A549 (cell line): ENCODE data around the gene CHMP1B. TPM values are rescaled to one million over a fixed set of nuclear protein-coding genes. Genes with fewer than 3 reads are reported as not detected.

Experiments used
- ATAC-seq, 2 experiments: fragments of 200-7000 bp in 1 of 2; fragments of >200 bp in 1 of 2; cut with Nextera tagmentation in 1 of 2; cut with Tn5 transposase in 1 of 2; 3 replicates each; pipeline versions ENCODE4 v1.8.0 to v1.9.1; 2018 to 2020; ENCODE audit warnings: mild to moderate bottlenecking in 1 of 2, moderate library complexity in 1 of 2
- CTCF ChIA-PET: fragments of 300-600 bp; sonication (Branson Sonifier 250); formaldehyde crosslinking; extraction: SDS; loops from one replicate; lab custom pipeline; 2021; ENCODE audit warnings: antibody characterized with exemption, inconsistent platforms; lab: Yijun Ruan, JAX
- POLR2A ChIA-PET: fragments of 350-600 bp; formaldehyde crosslinking; extraction: SDS; loops from one replicate; lab custom pipeline; 2021; ENCODE audit warnings: antibody characterized with exemption, inconsistent platforms; lab: Yijun Ruan, JAX
- DNase-seq, 2 experiments: peaks; one replicate each; pipeline versions ENCODE4 v3.0.0 to v3.0.0-alpha.2; 2011 to 2016; ENCODE audit warnings: low read depth in 1 of 2, low spot score in 1 of 2
- FAIRE-seq: peaks from 2 replicates; lab custom pipeline; 2011; peaks lifted over from hg19 to GRCh38; lab: Jason Lieb, UNC
- H3K27ac ChIP-seq, 2 experiments: fragments of >200 bp; sonication (Bioruptor Twin); formaldehyde crosslinking; 3 replicates each; pipeline ENCODE4 v1.5.1; 2016 to 2017
- H3K4me1 ChIP-seq: fragments of >200 bp; sonication (Bioruptor Twin); formaldehyde crosslinking; 3 replicates; pipeline ENCODE4 v1.6.1; 2016
- H3K4me2 ChIP-seq: fragments of >200 bp; sonication (Bioruptor Twin); formaldehyde crosslinking; 3 replicates; pipeline ENCODE4 v1.6.1; 2016
- H3K4me3 ChIP-seq: fragments of >200 bp; sonication (Bioruptor Twin); formaldehyde crosslinking; 3 replicates; pipeline ENCODE4 v1.5.1; 2016
- H3K9me3 ChIP-seq: fragments of >200 bp; sonication (Bioruptor Twin); formaldehyde crosslinking; 3 replicates; pipeline ENCODE4 v1.6.1; 2016
- ATOH8 ChIP-seq: fragments of 250-450 bp; sonication (Bioruptor Pico); IDR thresholded peaks from 2 replicates; pipeline ENCODE4 v1.5.0; 2020; ENCODE audit warnings: low read depth, mild to moderate bottlenecking, moderate library complexity
- BCL3 ChIP-seq: fragments of >200 bp; sonication (Bioruptor Twin); formaldehyde crosslinking; IDR thresholded peaks from 3 replicates; pipeline ENCODE4 v1.6.1; 2016
- BHLHE40 ChIP-seq: IDR thresholded peaks from 2 replicates; pipeline ENCODE4 v1.6.1; 2012; ENCODE audit warnings: low read depth, low read length, inconsistent platforms
- CHD2 ChIP-seq: fragments of 150-350 bp; IDR thresholded peaks from 2 replicates; pipeline ENCODE4 v1.6.1; 2014; ENCODE audit warnings: low read length; ENCODE audit not compliant: partially characterized antibody
- CTCF ChIP-seq: fragments of >200 bp; sonication (Bioruptor Twin); formaldehyde crosslinking; IDR thresholded peaks from 3 replicates; pipeline ENCODE4 v1.5.1; 2016
- EHF ChIP-seq: fragments of 250-450 bp; sonication (Bioruptor Pico); IDR thresholded peaks from 2 replicates; pipeline ENCODE4 v1.5.0; 2020; ENCODE audit warnings: mild to moderate bottlenecking
- EHMT2 ChIP-seq: fragments of 200-600 bp; sonication (generic); IDR thresholded peaks from 2 replicates; pipeline ENCODE4 v1.6.1; 2016; ENCODE audit warnings: antibody characterized with exemption, low read depth, mild to moderate bottlenecking, moderate library complexity
- ELK1 ChIP-seq: fragments of 150-350 bp; IDR thresholded peaks from 2 replicates; pipeline ENCODE4 v1.6.1; 2014; ENCODE audit warnings: low read depth, mild to moderate bottlenecking, low read length
- EP300 ChIP-seq, 2 experiments: fragments of >200 bp; sonication (Bioruptor Twin); formaldehyde crosslinking; IDR thresholded peaks; 2 replicates in 1 of 2; 3 replicates in 1 of 2; pipeline ENCODE4 v1.6.1; 2016 to 2017
- ESRRA ChIP-seq: fragments of 150-350 bp; IDR thresholded peaks from 2 replicates; pipeline ENCODE4 v1.6.1; 2014; ENCODE audit warnings: mild to moderate bottlenecking, low read length, borderline replicate concordance
- FOSL2 ChIP-seq, 2 experiments: fragments of 450-650 bp in 1 of 2; fragments of >200 bp in 1 of 2; sonication (Bioruptor Twin) in 1 of 2; formaldehyde crosslinking; IDR thresholded peaks; 2 replicates each; pipeline versions ENCODE4 v1.5.0 to v1.6.1; 2016 to 2020; ENCODE audit warnings: mild to moderate bottlenecking in 1 of 2, moderate library complexity in 1 of 2
- GATA3 ChIP-seq: IDR thresholded peaks from 2 replicates; pipeline ENCODE4 v1.6.1; 2012; ENCODE audit warnings: borderline replicate concordance
- HDAC2 ChIP-seq: fragments of 200-600 bp; sonication (generic); IDR thresholded peaks from 2 replicates; pipeline ENCODE4 v1.6.1; 2016
- HOXA7 ChIP-seq: fragments of 250-450 bp; sonication (Bioruptor Pico); IDR thresholded peaks from 2 replicates; pipeline ENCODE4 v1.5.0; 2020; ENCODE audit warnings: mild to moderate bottlenecking, moderate library complexity
- HOXB13 ChIP-seq: fragments of 250-450 bp; sonication (Bioruptor Pico); IDR thresholded peaks from 2 replicates; pipeline ENCODE4 v1.5.0; 2020; ENCODE audit warnings: low read depth, mild to moderate bottlenecking, moderate library complexity
- HOXB5 ChIP-seq: fragments of 250-450 bp; sonication (Bioruptor Pico); IDR thresholded peaks from 2 replicates; pipeline ENCODE4 v1.5.0; 2020; ENCODE audit warnings: mild to moderate bottlenecking, moderate library complexity
- JUN ChIP-seq, 2 experiments: fragments of >200 bp; sonication (Bioruptor Twin); formaldehyde crosslinking; IDR thresholded peaks; 2 replicates in 1 of 2; 3 replicates in 1 of 2; pipeline ENCODE4 v1.6.1; 2016 to 2017
- JUNB ChIP-seq: fragments of >200 bp; sonication (Bioruptor Twin); formaldehyde crosslinking; IDR thresholded peaks from 2 replicates; pipeline ENCODE4 v1.6.1; 2016
- MAFK ChIP-seq: fragments of 450-650 bp; IDR thresholded peaks from 2 replicates; pipeline ENCODE4 v1.6.1; 2014; ENCODE audit not compliant: partially characterized antibody
- MYC ChIP-seq: IDR thresholded peaks from 2 replicates; pipeline ENCODE4 v1.6.1; 2012; ENCODE audit warnings: mild to moderate bottlenecking, inconsistent platforms, low read length, improper control_type of control experiment, borderline replicate concordance
- PHF8 ChIP-seq: fragments of 200-600 bp; sonication (generic); IDR thresholded peaks from 2 replicates; pipeline ENCODE4 v1.6.1; 2016; ENCODE audit warnings: low read depth, mild to moderate bottlenecking, antibody characterized with exemption, moderate library complexity, borderline replicate concordance
- POLR2AphosphoS2 ChIP-seq: conservative IDR thresholded peaks from 2 replicates; pipeline ENCODE4 v1.6.1; 2012; ENCODE audit warnings: low read length, improper control_type of control experiment, inconsistent platforms
- RARB ChIP-seq: fragments of 250-450 bp; sonication (Bioruptor Pico); IDR thresholded peaks from 2 replicates; pipeline ENCODE4 v1.8.0; 2021; ENCODE audit warnings: mild to moderate bottlenecking, moderate library complexity
- RCOR1 ChIP-seq: fragments of 150-350 bp; IDR thresholded peaks from 2 replicates; pipeline ENCODE4 v1.6.1; 2014; ENCODE audit warnings: antibody characterized with exemption, low read length, low read depth
- RNF2 ChIP-seq: fragments of 200-600 bp; sonication (generic); IDR thresholded peaks from 2 replicates; pipeline ENCODE4 v1.6.1; 2016; ENCODE audit warnings: low read depth, mild to moderate bottlenecking, antibody characterized with exemption, moderate library complexity, borderline replicate concordance
- USF2 ChIP-seq: fragments of 450-650 bp; IDR thresholded peaks from 2 replicates; pipeline ENCODE4 v1.6.1; 2014; ENCODE audit warnings: antibody characterized with exemption
- ZFP36 ChIP-seq: fragments of 450-650 bp; IDR thresholded peaks from 2 replicates; pipeline ENCODE4 v1.6.1; 2014; ENCODE audit warnings: borderline replicate concordance; ENCODE audit not compliant: partially characterized antibody
- ZNF302 ChIP-seq: fragments of 250-450 bp; sonication (Bioruptor Pico); IDR thresholded peaks from 2 replicates; pipeline ENCODE4 v1.9.0; 2021; ENCODE audit warnings: inconsistent platforms, mild to moderate bottlenecking, moderate library complexity
- WGBS: methylation state at CpG from one replicate; pipeline ENCODE4 v1.1.6; 2017; ENCODE audit errors: missing lambda C conversion rate; 5-methylcytosine and 5-hydroxymethylcytosine counted together
- polyA plus RNA-seq, 4 experiments: library from polyadenylated mRNA; depleted of rRNA in 3 of 4; stranded (reverse); fragments of >200 nt; fragmentation: RNase III in 1 of 4; extraction: RNeasy Plus Mini Kit Qiagen cat#74134 plus additional on column Dnase treatment in 1 of 4; gene quantifications; 2 replicates in 3 of 4; 3 replicates in 1 of 4; pipeline ENCODE4 v1.2.3, GENCODE V29; 2011 to 2017

CHMP1B gene
- polyA plus RNA-seq, 2 of the 4 experiments (the other 2 are of a cell fraction), result 44.9 to 60.8 TPM

- no peak overlapping the region for H3K27ac ChIP-seq
- H3K9me3 ChIP-seq, result no peaks in the 10 kb centered on the region
- ATAC-seq, result no peak
- no peak overlapping the region for H3K4me2 ChIP-seq
- FAIRE-seq, result no peak
- 69% methylated on average over 5 of the region's 5 CpGs for WGBS
- TF ChIP-seq MYC (no peak), EHF (CRISPR knock-in tag) (no peak), HOXA7 (CRISPR knock-in tag) (no peak), ESRRA (no peak), CTCF (no peak), CHD2 (no peak), EHMT2 (no peak), RARB (CRISPR knock-in tag) (no peak), JUN (IDR thresholded peaks at IDR 0.05) (no peak), BHLHE40 (no peak), FOSL2 (IDR thresholded peaks at IDR 0.05) (no peak), FOSL2 (CRISPR knock-in tag; IDR thresholded peaks at IDR 0.05) (no peak), ELK1 (no peak), EP300 (IDR thresholded peaks at IDR 0.05) (no peak), USF2 (no peak)
- ChIA-PET CTCF (interaction anchor here (1.4 kb wide), 1 partner anchor 168 kb away, joined by 4 read pairs; no protein-coding TSS in a partner anchor), POLR2A (no interaction called here)
- no peak for DNase-seq
- no peak overlapping the region for H3K4me3 ChIP-seq
- no peaks in the 10 kb centered on the region for H3K4me1 ChIP-seq
These were observed 27.7 kb upstream of the CHMP1B start for GRCh38 chr18:11823545-11823944.

- ChIA-PET CTCF (interaction anchor here (0.8 to 2.4 kb wide), 3 partner anchors 10 to 168 kb away, joined by 3 to 9 read pairs (median 8); no protein-coding TSS in a partner anchor), POLR2A (no interaction called here)
- WGBS, result 93% methylated on average over 12 of the region's 12 CpGs
- no peak for FAIRE-seq
- H3K4me2 ChIP-seq, result no peak overlapping the region
- no peak for TF ChIP-seq BCL3
- TF ChIP-seq RNF2, result no peak
- TF ChIP-seq RCOR1, result no peak
- TF ChIP-seq JUN (IDR thresholded peaks at IDR 0.05), result no peak
- no peak for TF ChIP-seq JUNB
- TF ChIP-seq HDAC2, result no peak
- TF ChIP-seq HOXB13 (CRISPR knock-in tag), result no peak
- TF ChIP-seq EP300 (IDR thresholded peaks at IDR 0.05), result no peak
- TF ChIP-seq ZNF302 (CRISPR knock-in tag), result no peak
- no peak for TF ChIP-seq MYC
- no peak for TF ChIP-seq PHF8
- no peak for TF ChIP-seq POLR2AphosphoS2
- TF ChIP-seq ELK1, result no peak
- TF ChIP-seq HOXA7 (CRISPR knock-in tag), result no peak
- no peak for TF ChIP-seq ZFP36
- TF ChIP-seq GATA3, result no peak
- TF ChIP-seq ATOH8 (CRISPR knock-in tag), result no peak
- no peak for TF ChIP-seq MAFK
- no peak for TF ChIP-seq HOXB5 (CRISPR knock-in tag)
- TF ChIP-seq, all 56 proteins: peak for 0
- ATAC-seq (peak; percentile 62; a peak in 3 of 6 replicates), DNase-seq (peak in 1 of 2 experiments; percentile 10)
- H3K4me1 ChIP-seq, result no peaks in the 10 kb centered on the region
- H3K4me3 ChIP-seq, result no peak overlapping the region
- H3K9me3 ChIP-seq, result no peaks in the 10 kb centered on the region
- peak overlapping the region in 1 of 2 experiments; percentile 26; a peak in 1 of 6 replicates for H3K27ac ChIP-seq
These were observed 24.4 kb upstream of the CHMP1B start for GRCh38 chr18:11826836-11827235.
